Fibroblast of lung (primary cell): ENCODE data around the gene DPY19L1.
"Not testable (repeated sequence)": the region's sequence is repeated elsewhere in the genome, so short reads cannot be mapped to it uniquely, and the experiment has no call there.

Experiments
- CTCF ChIP-seq, 2 donors: IDR thresholded peaks in 1 of 2; conservative IDR thresholded peaks in 1 of 2; 1 replicate in 1 of 2; 2 replicates in 1 of 2; pipeline ENCODE4 v1.5.1; 2011 to 2012; ENCODE audit warnings: low read length in 2 of 2, control low read depth in 1 of 2, inconsistent platforms in 1 of 2, low read depth in 1 of 2, mild to moderate bottlenecking in 1 of 2
- EZH2 ChIP-seq: IDR thresholded peaks from 2 replicates; pipeline ENCODE4 v1.5.1; 2012; ENCODE audit warnings: low read length, control low read depth, mild to moderate bottlenecking; ENCODE audit errors: missing control alignments

GRCh38 chr7:34906266-34906850 lies 130.9 kb downstream of the DPY19L1 start:
- TF ChIP-seq CTCF (conservative IDR thresholded peaks at IDR 0.05 in 1 of 2, IDR thresholded peaks at IDR 0.05 in 1 of 2; ENCODE audit: low read depth in 1 of 2, low read length in 2 of 2); EZH2: not testable (repeated sequence)
